Mesenchymal stem cell (in vitro differentiated cells and primary cell): ENCODE data around the gene RPN1.

ENCODE experiments used
- DNase-seq: peaks from one replicate; pipeline ENCODE4 v3.0.0-alpha.2; 2013
- H2AFZ ChIP-seq: one replicate; pipeline ENCODE4 v1.6.1; 2013; ENCODE audit warnings: low read depth, mild to moderate bottlenecking, control low read depth, inconsistent platforms, low read length, moderate library complexity
- H2AK5ac ChIP-seq: 2 replicates; pipeline ENCODE4 v1.6.1; 2013; ENCODE audit warnings: low read length, moderate library complexity, mild to moderate bottlenecking, inconsistent platforms; ENCODE audit not compliant: severe bottlenecking
- H2BK120ac ChIP-seq: one replicate; pipeline ENCODE4 v1.6.1; 2013; ENCODE audit warnings: low read depth, mild to moderate bottlenecking, inconsistent platforms, low read length, moderate library complexity
- H2BK12ac ChIP-seq, 2 experiments: one replicate each; pipeline ENCODE4 v1.6.1; 2013; ENCODE audit warnings: inconsistent platforms in 2 of 2, low read length in 2 of 2, mild to moderate bottlenecking in 2 of 2, moderate library complexity in 2 of 2, control low read depth in 1 of 2
- H2BK15ac ChIP-seq: one replicate; pipeline ENCODE4 v1.6.1; 2013; ENCODE audit warnings: mild to moderate bottlenecking, low read depth, inconsistent platforms; ENCODE audit not compliant: poor library complexity, severe bottlenecking
- H2BK5ac ChIP-seq: 2 replicates; pipeline ENCODE4 v1.6.1; 2013; ENCODE audit warnings: low read depth, mild to moderate bottlenecking, low read length, control low read depth, inconsistent platforms; ENCODE audit not compliant: poor library complexity, severe bottlenecking
- H3K14ac ChIP-seq, 2 experiments: one replicate each; pipeline ENCODE4 v1.6.1; 2013; ENCODE audit warnings: inconsistent platforms in 2 of 2, low read length in 2 of 2, control low read depth in 1 of 2, mild to moderate bottlenecking in 1 of 2, moderate library complexity in 1 of 2
- H3K18ac ChIP-seq, 2 experiments: one replicate each; pipeline ENCODE4 v1.6.1; 2013; ENCODE audit warnings: inconsistent platforms in 2 of 2, low read length in 2 of 2, control low read depth in 1 of 2, low read depth in 1 of 2, mild to moderate bottlenecking in 1 of 2
- H3K23ac ChIP-seq, 2 experiments: one replicate each; pipeline ENCODE4 v1.6.1; 2013; ENCODE audit warnings: inconsistent platforms in 2 of 2, low read length in 2 of 2, mild to moderate bottlenecking in 2 of 2, moderate library complexity in 2 of 2, control low read depth in 1 of 2
- H3K27ac ChIP-seq: 2 replicates; pipeline ENCODE4 v1.5.1; 2013; ENCODE audit warnings: mild to moderate bottlenecking, moderate library complexity, low read length, control low read depth, inconsistent platforms; ENCODE audit not compliant: poor library complexity, severe bottlenecking
- H3K27me3 ChIP-seq, 2 experiments: 2 replicates each; pipeline versions ENCODE4 v1.6.1 to v1.7.0; 2013; ENCODE audit warnings: low read length in 2 of 2, mild to moderate bottlenecking in 2 of 2, moderate library complexity in 2 of 2, control low read depth in 1 of 2, inconsistent platforms in 1 of 2; ENCODE audit not compliant: control insufficient read depth in 1 of 2, insufficient read depth in 1 of 2
- H3K36me3 ChIP-seq, 2 experiments: 2 replicates each; pipeline versions ENCODE4 v1.6.1 to v1.7.0; 2013; ENCODE audit warnings: low read length in 2 of 2, control low read depth in 1 of 2, inconsistent platforms in 1 of 2, low read depth in 1 of 2, mild to moderate bottlenecking in 1 of 2; ENCODE audit not compliant: insufficient read depth in 2 of 2, control insufficient read depth in 1 of 2
- H3K4ac ChIP-seq, 2 experiments: one replicate each; pipeline ENCODE4 v1.6.1; 2013; ENCODE audit warnings: inconsistent platforms in 2 of 2, low read length in 2 of 2, mild to moderate bottlenecking in 2 of 2, moderate library complexity in 2 of 2, control low read depth in 1 of 2, low read depth in 1 of 2
- H3K4me1 ChIP-seq: 2 replicates; pipeline ENCODE4 v1.6.1; 2013; ENCODE audit warnings: low read depth, low read length, control low read depth; ENCODE audit not compliant: control insufficient read depth, insufficient read depth
- H3K4me2 ChIP-seq: 2 replicates; pipeline ENCODE4 v1.6.1; 2013; ENCODE audit warnings: low read length, mild to moderate bottlenecking, inconsistent platforms; ENCODE audit not compliant: poor library complexity, severe bottlenecking
- H3K4me3 ChIP-seq, 2 experiments: 2 replicates each; pipeline versions ENCODE4 v1.5.1 to v1.7.0; 2013; ENCODE audit warnings: low read length in 2 of 2, mild to moderate bottlenecking in 2 of 2, control low read depth in 1 of 2, low read depth in 1 of 2; ENCODE audit not compliant: insufficient read depth in 1 of 2
- H3K79me1 ChIP-seq: replicated peaks from 2 replicates; pipeline ENCODE4 v1.6.1; 2013; ENCODE audit warnings: mild to moderate bottlenecking, control low read depth, low read length, inconsistent platforms; ENCODE audit not compliant: poor library complexity, severe bottlenecking
- H3K9ac ChIP-seq: 2 replicates; pipeline ENCODE4 v1.7.0; 2013; ENCODE audit warnings: mild to moderate bottlenecking, low read length, moderate library complexity
- H3K9me3 ChIP-seq: 2 replicates; pipeline ENCODE4 v1.7.0; 2013; ENCODE audit warnings: mild to moderate bottlenecking, low read length; ENCODE audit not compliant: control insufficient read depth
- H4K8ac ChIP-seq: one replicate; pipeline ENCODE4 v1.6.1; 2013; ENCODE audit warnings: inconsistent platforms, mild to moderate bottlenecking, low read length, moderate library complexity
- H4K91ac ChIP-seq: one replicate; pipeline ENCODE4 v1.6.1; 2013; ENCODE audit warnings: mild to moderate bottlenecking, low read length, inconsistent platforms
- WGBS: methylation state at CpG from one replicate; pipeline ENCODE4 v1.1.7; 2013; ENCODE audit warnings: mixed read lengths; 5-methylcytosine and 5-hydroxymethylcytosine counted together

The RPN1 gene

DNA sequence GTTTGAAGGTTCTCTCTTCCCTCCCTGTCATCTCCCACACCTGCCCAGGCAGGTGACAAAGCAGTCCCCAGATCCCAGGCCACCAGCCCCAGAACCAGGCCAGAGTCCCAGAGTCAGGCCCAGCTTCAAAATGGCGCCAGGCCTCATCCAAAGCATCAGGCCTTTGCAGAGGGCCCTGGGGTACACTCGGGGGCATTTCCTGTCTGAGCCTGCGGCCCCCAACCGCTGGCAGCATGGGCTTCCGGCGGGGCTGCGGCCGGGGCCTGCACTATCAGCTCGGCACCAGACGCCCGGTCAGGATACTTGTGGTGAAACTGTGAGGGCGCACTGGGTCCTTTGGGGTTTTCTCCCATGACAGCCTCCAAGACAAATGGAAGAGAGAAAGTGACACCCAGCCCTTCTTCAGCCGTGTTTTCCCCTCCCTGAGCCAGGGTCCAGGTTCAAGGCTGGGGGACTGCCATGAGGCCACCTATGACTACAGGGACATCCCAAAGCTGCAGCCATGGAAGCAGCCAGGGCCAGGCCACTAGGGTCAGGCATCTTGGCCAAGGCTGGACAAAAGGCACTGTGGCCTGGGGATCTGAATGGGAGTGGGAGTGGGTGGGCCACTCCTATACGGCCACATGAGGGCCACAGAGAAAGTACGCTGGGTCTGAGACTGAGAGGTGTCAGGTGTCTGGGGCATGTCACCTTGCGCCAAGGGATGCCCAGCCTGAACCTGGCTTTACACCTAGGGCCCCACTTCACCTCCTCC lies 33.9 kb downstream of the RPN1 start:
- Histone ChIP-seq H3K27me3 (no peaks in the 10 kb centered on the region), H2BK5ac (no peak overlapping the region), H2BK15ac (peak overlapping the region; percentile 45), H3K9me3 (no peaks in the 10 kb centered on the region), H3K9ac (peak overlapping the region; percentile 96), H4K8ac (peak overlapping the region; percentile 96), H3K4me2 (no peak overlapping the region), H3K79me1 (peaks cover 43% of the 10 kb centered on the region), H3K23ac (no peak overlapping the region), H3K4me3 (peak overlapping the region in 1 of 2 experiments; percentile 72), H2BK12ac (no peak overlapping the region), H3K18ac (peak overlapping the region in 1 of 2 experiments; percentile 67), H2AK5ac (no peak overlapping the region), H4K91ac (peak overlapping the region; percentile 87), H3K14ac (no peak overlapping the region), H2AFZ (no peak overlapping the region), H2BK120ac (peak overlapping the region; percentile 42), H3K36me3 (peaks cover 38 to 66% of the 10 kb centered on the region in 2 experiments), H3K4me1 (peaks cover 19% of the 10 kb centered on the region), H3K4ac (peak overlapping the region in 1 of 2 experiments; percentile 83), H3K27ac (no peak overlapping the region)
- WGBS, result 97% methylated on average over 16 of the region's 16 CpGs
- DNase-seq, result no peak

DNA sequence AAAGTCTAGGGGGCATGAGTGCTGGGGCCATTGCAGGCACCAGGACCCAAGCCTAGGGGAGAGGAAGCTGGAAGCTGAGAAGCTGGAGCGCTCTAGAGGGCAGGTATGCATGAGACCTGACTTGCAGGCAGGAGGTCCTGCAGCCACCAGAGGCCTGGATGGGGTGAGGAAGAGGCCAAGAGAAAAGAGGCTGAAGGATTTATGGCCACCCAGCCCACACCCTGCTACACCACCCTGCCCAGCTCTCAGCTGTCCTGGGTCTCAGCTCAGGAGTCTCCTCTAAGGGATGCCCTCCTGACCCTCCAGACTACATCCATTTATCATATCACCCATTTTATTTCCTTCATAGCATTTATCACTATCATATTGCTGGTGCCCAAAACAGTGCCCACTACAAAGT lies 36.5 kb downstream of the RPN1 start:
- H3K36me3 ChIP-seq, result peaks cover 22 to 47% of the 10 kb centered on the region in 2 experiments
- no peak overlapping the region for H3K23ac ChIP-seq
- H4K8ac ChIP-seq, result no peak overlapping the region
- no peaks in the 10 kb centered on the region for H3K27me3 ChIP-seq
- no peak overlapping the region for H3K4me3 ChIP-seq
- H3K9ac ChIP-seq, result no peak overlapping the region
- no peak overlapping the region for H3K4ac ChIP-seq
- no peak overlapping the region for H3K27ac ChIP-seq
- DNase-seq, result no peak
- no peak overlapping the region for H3K18ac ChIP-seq
- H2AFZ ChIP-seq, result no peak overlapping the region
- no peak overlapping the region for H4K91ac ChIP-seq
- peaks cover 14% of the 10 kb centered on the region for H3K4me1 ChIP-seq
- no peak overlapping the region for H2BK12ac ChIP-seq
- H2BK120ac ChIP-seq, result no peak overlapping the region
- no peak overlapping the region for H3K4me2 ChIP-seq
- no peak overlapping the region for H2BK5ac ChIP-seq
- no CpG with 5 or more reads among the region's 1 CpG for WGBS
- peaks cover 36% of the 10 kb centered on the region for H3K79me1 ChIP-seq
- no peak overlapping the region for H2BK15ac ChIP-seq
- no peaks in the 10 kb centered on the region for H3K9me3 ChIP-seq
- H2AK5ac ChIP-seq, result no peak overlapping the region
- H3K14ac ChIP-seq, result no peak overlapping the region

GRCh38 chr3:128613083-128613829 lies 37.4 kb downstream of the RPN1 start:
- WGBS, result 92% methylated on average over 16 of the region's 16 CpGs
- no peak overlapping the region for H3K27ac ChIP-seq
- H3K79me1 ChIP-seq, result peaks cover 32% of the 10 kb centered on the region
- H2BK120ac ChIP-seq, result no peak overlapping the region
- no peak overlapping the region for H3K18ac ChIP-seq
- H3K4me3 ChIP-seq, result no peak overlapping the region
- H3K14ac ChIP-seq, result no peak overlapping the region
- no peaks in the 10 kb centered on the region for H3K27me3 ChIP-seq
- no peak overlapping the region for H3K4me2 ChIP-seq
- no peak overlapping the region for H4K91ac ChIP-seq
- H3K23ac ChIP-seq, result no peak overlapping the region
- no peak overlapping the region for H3K9ac ChIP-seq
- H3K9me3 ChIP-seq, result no peaks in the 10 kb centered on the region
- DNase-seq, result no peak
- no peak overlapping the region for H2BK5ac ChIP-seq
- no peak overlapping the region for H2AK5ac ChIP-seq
- no peak overlapping the region for H2AFZ ChIP-seq
- H3K4me1 ChIP-seq, result peaks cover 11% of the 10 kb centered on the region
- H4K8ac ChIP-seq, result no peak overlapping the region
- H2BK12ac ChIP-seq, result no peak overlapping the region
- H3K4ac ChIP-seq, result no peak overlapping the region
- H2BK15ac ChIP-seq, result no peak overlapping the region
- H3K36me3 ChIP-seq, result peaks cover 15 to 42% of the 10 kb centered on the region in 2 experiments

DNA sequence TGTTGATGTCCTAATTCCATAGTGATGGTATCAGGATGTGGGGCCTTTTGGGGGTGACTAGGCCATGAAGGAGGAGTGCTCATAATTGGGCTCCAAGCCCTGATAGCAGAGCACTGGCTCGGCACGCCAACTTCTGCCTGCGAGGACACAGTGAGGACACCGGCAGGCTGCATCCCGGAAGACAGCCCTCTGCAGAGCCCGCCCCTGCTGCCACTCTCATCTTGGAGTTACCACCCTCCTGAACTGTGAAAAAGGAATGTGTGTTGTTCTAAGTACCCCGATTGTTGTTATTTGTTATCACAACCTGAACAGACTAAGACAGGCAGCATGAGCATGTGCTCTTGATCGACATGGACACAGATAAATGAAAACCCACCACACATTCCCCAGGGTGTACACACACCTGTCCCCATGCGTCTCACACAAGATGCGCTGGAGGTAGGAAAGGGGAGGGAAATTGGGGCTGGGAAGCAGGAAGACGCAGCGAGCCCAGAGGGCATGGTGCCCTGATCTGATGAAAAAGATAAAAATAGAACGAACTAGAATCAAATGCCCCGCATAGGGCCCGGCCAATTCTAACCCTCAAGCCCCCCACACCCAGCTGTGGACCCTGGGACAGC lies 40.1 kb downstream of the RPN1 start:
- no peak for DNase-seq
- H3K36me3 ChIP-seq, result peaks cover 12 to 23% of the 10 kb centered on the region in 2 experiments
- no peak overlapping the region for H3K4ac ChIP-seq
- H3K4me3 ChIP-seq, result no peak overlapping the region
- H2BK12ac ChIP-seq, result no peak overlapping the region
- no peak overlapping the region for H3K23ac ChIP-seq
- no peak overlapping the region for H2BK15ac ChIP-seq
- no peak overlapping the region for H2AFZ ChIP-seq
- H3K9ac ChIP-seq, result no peak overlapping the region
- no peak overlapping the region for H4K8ac ChIP-seq
- no peak overlapping the region for H3K14ac ChIP-seq
- H2BK120ac ChIP-seq, result no peak overlapping the region
- H3K18ac ChIP-seq, result no peak overlapping the region
- no peaks in the 10 kb centered on the region for H3K27me3 ChIP-seq
- H4K91ac ChIP-seq, result no peak overlapping the region
- peaks cover 10% of the 10 kb centered on the region for H3K4me1 ChIP-seq
- WGBS, result 87% methylated on average over 14 of the region's 15 CpGs
- no peak overlapping the region for H2AK5ac ChIP-seq
- H3K4me2 ChIP-seq, result no peak overlapping the region
- H3K9me3 ChIP-seq, result no peaks in the 10 kb centered on the region
- H3K27ac ChIP-seq, result no peak overlapping the region
- peaks cover 13% of the 10 kb centered on the region for H3K79me1 ChIP-seq
- no peak overlapping the region for H2BK5ac ChIP-seq
